Lung (tissue), 12 donors: ENCODE measurements around the gene BLOC1S4. TPM values are rescaled to one million over a fixed set of nuclear protein-coding genes. Genes with fewer than 3 reads are reported as not detected.

ENCODE experiments used
- ATAC-seq: fragments of 200-7000 bp; cut with Tn5 transposase; one replicate; pipeline ENCODE4 v1.9.1; 2020; ENCODE audit warnings: moderate number of reproducible peaks; ENCODE audit not compliant: insufficient read depth, low FRiP score
- DNase-seq, 3 donors: peaks; one replicate each; pipeline ENCODE4 v3.0.0-alpha.2; 2013 to 2017
- H3K27ac ChIP-seq, 2 donors: one replicate each; pipeline ENCODE4 v1.5.1; 2013; ENCODE audit warnings: mild to moderate bottlenecking in 2 of 2, moderate library complexity in 2 of 2, control low read depth in 1 of 2, inconsistent platforms in 1 of 2, low read depth in 1 of 2, low read length in 1 of 2
- H3K27me3 ChIP-seq, 3 donors: one replicate each; pipeline ENCODE4 v1.5.1; 2013; ENCODE audit warnings: low read length in 2 of 3; ENCODE audit not compliant: control insufficient read depth in 3 of 3, insufficient read depth in 3 of 3
- H3K36me3 ChIP-seq, 4 donors: one replicate each; pipeline ENCODE4 v1.5.1; 2013; ENCODE audit warnings: low read length in 4 of 4, mild to moderate bottlenecking in 1 of 4, moderate library complexity in 1 of 4; ENCODE audit not compliant: control insufficient read depth in 4 of 4, insufficient read depth in 4 of 4
- H3K4me1 ChIP-seq, 5 donors: one replicate each; pipeline ENCODE4 v1.5.1; 2013; ENCODE audit warnings: low read length in 5 of 5, mild to moderate bottlenecking in 2 of 5, moderate library complexity in 1 of 5; ENCODE audit not compliant: control insufficient read depth in 5 of 5, insufficient read depth in 5 of 5
- H3K4me3 ChIP-seq: one replicate; pipeline ENCODE4 v1.5.1; 2013; ENCODE audit warnings: mild to moderate bottlenecking, control low read depth, moderate library complexity
- H3K9ac ChIP-seq, 2 donors: one replicate each; pipeline ENCODE4 v1.5.1; 2013; ENCODE audit warnings: low read length in 2 of 2, control low read depth in 1 of 2; ENCODE audit not compliant: insufficient read depth in 1 of 2
- H3K9me3 ChIP-seq, 4 donors: one replicate each; pipeline ENCODE4 v1.5.1; 2013; ENCODE audit warnings: low read length in 3 of 4, mild to moderate bottlenecking in 1 of 4, moderate library complexity in 1 of 4; ENCODE audit not compliant: control insufficient read depth in 4 of 4, insufficient read depth in 3 of 4
- CTCF ChIP-seq: IDR thresholded peaks from 2 replicates; pipeline ENCODE4 v1.5.1; 2012; ENCODE audit warnings: mild to moderate bottlenecking; ENCODE audit errors: control extremely low read depth, extremely low read depth
- WGBS, 2 donors: extraction: QIAGEN DNeasy Blood & Tissue Kit; methylation state at CpG; one replicate each; pipeline ENCODE4 v1.1.7; 2013; 5-methylcytosine and 5-hydroxymethylcytosine counted together
- polyA plus RNA-seq, 2 donors: library from polyadenylated mRNA; stranded (reverse); fragments of 200-250 nt; gene quantifications; one replicate each; pipeline ENCODE4 v1.2.1, GENCODE V29; 2013
- total RNA-seq, 2 donors: library from RNA; depleted of rRNA in 1 of 2; stranded (reverse); fragments of >200 nt in 1 of 2; gene quantifications; one replicate each; pipeline ENCODE4 v1.2.1, GENCODE V29; 2014 to 2021
- donor health status: control.
- donor health status: control.
- donor health status: Bipolar disorder and iron deficiency.
- donor health status: healthy.
- donor health status: DM: yes; HTN: yes; CAD: no.

The BLOC1S4 gene
- total and polyA plus RNA-seq, 4 donors = 8.0 to 15.2 (median 11.6) TPM

- no peaks in the 10 kb centered on the region for H3K27me3 ChIP-seq
- no peak overlapping the region for H3K4me3 ChIP-seq
- no peaks in the 10 kb centered on the region for H3K36me3 ChIP-seq
- ATAC-seq (no peak), DNase-seq (no peak)
- peaks cover 0 to 24% (median 15%) of the 10 kb centered on the region in 5 donors for H3K4me1 ChIP-seq
- H3K9ac ChIP-seq = no peak overlapping the region
- H3K9me3 ChIP-seq = no peaks in the 10 kb centered on the region
- no peak for TF ChIP-seq CTCF
- no peak overlapping the region for H3K27ac ChIP-seq
- 88% methylated on average over 23 of the region's 23 CpGs for WGBS, 2 donors
Measured at GRCh38 chr4:6750286-6751221, 34.6 kb downstream of the BLOC1S4 start.

- DNase-seq (no peak), ATAC-seq (no peak)
- Histone ChIP-seq H3K36me3 (no peaks in the 10 kb centered on the region), H3K9me3 (no peaks in the 10 kb centered on the region), H3K4me3 (no peak overlapping the region), H3K27me3 (no peaks in the 10 kb centered on the region), H3K4me1 (peaks cover 0 to 22% (median 12%) of the 10 kb centered on the region in 5 donors), H3K27ac (peak overlapping the region in 1 of 2 donors; percentile 26), H3K9ac (no peak overlapping the region)
- no peak for TF ChIP-seq CTCF
- 71 to 74% methylated on average over 18 of the region's 18 CpGs for WGBS, 2 donors
Measured at GRCh38 chr4:6751611-6752485, 35.9 kb downstream of the BLOC1S4 start.

- no peaks in the 10 kb centered on the region for H3K27me3 ChIP-seq
- no peak for TF ChIP-seq CTCF
- H3K4me3 ChIP-seq = no peak overlapping the region
- ATAC-seq (no peak), DNase-seq (no peak)
- H3K27ac ChIP-seq = no peak overlapping the region
- H3K9ac ChIP-seq = no peak overlapping the region
- no peaks in the 10 kb centered on the region for H3K36me3 ChIP-seq
- H3K9me3 ChIP-seq = no peaks in the 10 kb centered on the region
- WGBS, 2 donors = 79 to 80% methylated on average over 6 of the region's 6 CpGs
- peaks cover 0 to 16% (median 12%) of the 10 kb centered on the region in 5 donors for H3K4me1 ChIP-seq
Measured at GRCh38 chr4:6752486-6752829, 36.5 kb downstream of the BLOC1S4 start.
